Measurements from ENCODE around the gene RDH11. TPM values are rescaled to one million over a fixed set of nuclear protein-coding genes. Genes with fewer than 3 reads are reported as not detected.

Gene RDH11
- total and polyA plus RNA-seq, 2 donors: 63.8 to 72.1 TPM

DNA sequence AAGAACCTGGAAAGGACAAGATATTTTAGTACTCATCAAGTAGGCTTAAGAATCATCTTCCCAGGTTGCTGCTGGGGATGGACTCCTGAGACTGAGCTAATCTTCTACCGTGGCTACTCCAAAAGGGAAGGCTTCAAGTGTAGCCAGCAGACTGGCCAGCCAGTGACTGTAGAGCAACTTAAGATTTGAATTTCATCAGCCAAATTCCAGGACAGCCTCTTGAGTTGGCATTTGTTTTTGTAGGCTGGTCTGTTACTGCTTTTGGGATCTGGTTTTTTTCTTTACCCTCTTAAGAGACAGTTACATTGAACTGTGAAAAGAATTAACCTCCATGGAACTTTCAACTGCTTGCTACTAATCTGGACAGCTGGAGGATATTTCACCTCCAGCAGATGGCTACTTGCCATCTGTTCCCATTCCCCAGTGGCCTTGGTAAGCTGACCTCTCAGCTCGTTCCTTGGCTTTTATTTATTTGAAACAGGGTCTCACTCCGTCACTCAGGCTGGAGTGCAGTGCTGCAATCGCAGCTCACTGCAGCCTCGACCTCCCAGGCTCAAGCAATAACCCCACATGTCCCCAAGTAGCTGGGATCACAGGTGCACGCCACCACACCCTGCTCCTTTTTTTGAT is 41.8 kb downstream of the RDH11 start:
- Histone ChIP-seq H3K27ac (ENCODE audit: low read depth) (no peak overlapping the region), H3K4me3 (ENCODE audit: low read depth, low read length) (no peak overlapping the region), H3K36me3 (ENCODE audit: insufficient read depth) (peaks cover 13% of the 10 kb centered on the region), H3K4me1 (ENCODE audit: insufficient read depth) (no peaks in the 10 kb centered on the region)
- no peak for DNase-seq (ENCODE audit: extremely low spot score)
- 80% methylated on average over 6 of the region's 6 CpGs for WGBS

DNA sequence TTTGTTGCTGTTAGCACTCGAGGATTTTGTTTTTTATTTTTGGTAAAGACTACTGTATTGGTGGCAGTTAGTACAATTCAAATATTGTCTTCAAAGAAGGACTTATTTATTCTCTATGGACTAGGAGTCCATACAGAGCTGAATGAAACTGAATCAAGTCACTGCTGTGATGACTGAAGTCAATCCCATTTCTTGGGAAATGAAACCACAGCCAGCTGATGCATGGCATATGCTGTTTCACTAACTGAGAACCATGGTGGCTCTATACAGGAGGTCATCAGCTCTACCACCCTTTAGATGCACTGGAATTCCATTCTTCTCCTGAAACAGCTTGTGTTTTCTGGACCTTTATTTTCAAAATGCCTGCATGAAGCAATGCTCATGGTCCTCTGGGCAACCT is 43.4 kb downstream of the RDH11 start:
- WGBS: 92% methylated on average over 1 of the region's 1 CpG

GRCh38 chr14:67650694-67651093 is 44.9 kb downstream of the RDH11 start:
- 86% methylated on average over 2 of the region's 2 CpGs for WGBS
- Histone ChIP-seq H3K4me1 (ENCODE audit: insufficient read depth) (no peaks in the 10 kb centered on the region), H3K27ac (ENCODE audit: low read depth) (no peak overlapping the region), H3K36me3 (ENCODE audit: insufficient read depth) (peaks cover 9% of the 10 kb centered on the region), H3K4me3 (ENCODE audit: low read depth, low read length) (no peak overlapping the region)
- DNase-seq (ENCODE audit: extremely low spot score): no peak

More for the DNA sequence above, 43.4 kb downstream of the RDH11 start:
- Histone ChIP-seq H3K27ac (ENCODE audit: low read depth) (no peak overlapping the region), H3K4me1 (ENCODE audit: insufficient read depth) (no peaks in the 10 kb centered on the region), H3K36me3 (ENCODE audit: insufficient read depth) (peaks cover 10% of the 10 kb centered on the region), H3K4me3 (ENCODE audit: low read depth, low read length) (no peak overlapping the region)
- DNase-seq (ENCODE audit: extremely low spot score): no peak

GRCh38 chr14:67650151-67650550 is 45.4 kb downstream of the RDH11 start:
- H3K27ac ChIP-seq (ENCODE audit: low read depth): no peak overlapping the region
- DNase-seq (ENCODE audit: extremely low spot score): no peak
- 83% methylated on average over 1 of the region's 1 CpG for WGBS

DNA sequence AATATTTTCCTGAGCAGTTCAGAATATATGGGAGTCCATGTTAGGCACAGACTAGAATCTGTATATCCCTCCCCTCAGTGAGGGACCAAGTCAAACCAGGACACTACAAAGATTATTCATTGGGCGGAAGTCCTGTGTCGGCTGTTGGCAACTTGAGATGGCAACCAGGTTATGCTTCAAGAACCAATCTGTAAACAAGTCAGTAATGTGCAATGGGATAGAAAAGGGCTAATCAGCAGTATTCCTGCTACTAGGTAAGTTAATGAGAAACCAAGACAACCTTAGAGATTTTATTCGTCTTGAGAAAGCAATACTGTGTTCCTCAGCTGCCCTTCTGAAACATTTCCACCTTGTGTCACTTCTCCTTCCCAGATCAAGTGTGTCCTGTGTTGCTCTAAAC is 49.4 kb downstream of the RDH11 start:
- Histone ChIP-seq H3K4me1 (ENCODE audit: insufficient read depth) (no peaks in the 10 kb centered on the region), H3K4me3 (ENCODE audit: low read depth, low read length) (no peak overlapping the region), H3K27ac (ENCODE audit: low read depth) (no peak overlapping the region), H3K36me3 (ENCODE audit: insufficient read depth) (peaks cover 1% of the 10 kb centered on the region)
- DNase-seq (ENCODE audit: extremely low spot score): no peak
- 93% methylated on average over 3 of the region's 3 CpGs for WGBS

More at GRCh38 chr14:67650151-67650550, 45.4 kb downstream of the RDH11 start:
- peaks cover 8% of the 10 kb centered on the region for H3K36me3 ChIP-seq (ENCODE audit: insufficient read depth)
- no peaks in the 10 kb centered on the region for H3K4me1 ChIP-seq (ENCODE audit: insufficient read depth)
- H3K4me3 ChIP-seq (ENCODE audit: low read depth, low read length): no peak overlapping the region

DNA sequence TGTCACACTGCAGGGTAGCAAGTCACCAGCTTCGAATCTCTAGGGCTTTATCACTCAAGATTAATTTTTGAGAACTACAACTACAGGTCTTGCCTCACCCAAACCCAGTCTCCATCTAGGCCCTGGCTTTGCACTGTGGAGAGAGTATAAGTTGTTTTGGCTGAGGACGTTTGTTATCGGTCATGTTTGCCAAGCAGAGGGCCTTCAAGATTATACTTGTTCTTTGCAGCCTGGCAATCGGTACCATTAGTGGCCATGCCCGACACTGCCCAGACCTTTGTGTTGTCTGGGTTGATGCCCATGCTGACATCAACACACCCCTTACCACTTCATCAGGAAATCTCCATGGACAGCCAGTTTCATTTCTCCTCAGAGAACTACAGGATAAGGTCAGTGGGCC is 50.1 kb downstream of the RDH11 start:
- 81% methylated on average over 5 of the region's 5 CpGs for WGBS
- Histone ChIP-seq H3K36me3 (ENCODE audit: insufficient read depth) (no peaks in the 10 kb centered on the region), H3K4me3 (ENCODE audit: low read depth, low read length) (no peak overlapping the region), H3K27ac (ENCODE audit: low read depth) (no peak overlapping the region), H3K4me1 (ENCODE audit: insufficient read depth) (no peaks in the 10 kb centered on the region)
- DNase-seq (ENCODE audit: extremely low spot score): no peak

- WGBS: 54% methylated on average over 2 of the region's 2 CpGs
These were observed 51.1 kb downstream of the RDH11 start for GRCh38 chr14:67644428-67644827.

GRCh38 chr14:67643713-67644112 is 51.9 kb downstream of the RDH11 start:
- Histone ChIP-seq H3K4me1 (ENCODE audit: insufficient read depth) (no peaks in the 10 kb centered on the region), H3K27ac (ENCODE audit: low read depth) (no peak overlapping the region), H3K4me3 (ENCODE audit: low read depth, low read length) (no peak overlapping the region), H3K36me3 (ENCODE audit: insufficient read depth) (no peaks in the 10 kb centered on the region)
- no peak for DNase-seq (ENCODE audit: extremely low spot score)
- WGBS: 53% methylated on average over 1 of the region's 1 CpG

More at GRCh38 chr14:67644428-67644827, 51.1 kb downstream of the RDH11 start:
- H3K36me3 ChIP-seq (ENCODE audit: insufficient read depth): no peaks in the 10 kb centered on the region
- H3K4me3 ChIP-seq (ENCODE audit: low read depth, low read length): no peak overlapping the region
- no peaks in the 10 kb centered on the region for H3K4me1 ChIP-seq (ENCODE audit: insufficient read depth)
- H3K27ac ChIP-seq (ENCODE audit: low read depth): no peak overlapping the region
- no peak for DNase-seq (ENCODE audit: extremely low spot score)

- WGBS: 87% methylated on average over 5 of the region's 5 CpGs
These were observed 53.4 kb downstream of the RDH11 start for GRCh38 chr14:67641902-67642749.

GRCh38 chr14:67641480-67641879 is 54.1 kb downstream of the RDH11 start:
- Histone ChIP-seq H3K27ac (ENCODE audit: low read depth) (no peak overlapping the region), H3K4me3 (ENCODE audit: low read depth, low read length) (no peak overlapping the region), H3K36me3 (ENCODE audit: insufficient read depth) (no peaks in the 10 kb centered on the region), H3K4me1 (ENCODE audit: insufficient read depth) (no peaks in the 10 kb centered on the region)
- 100% methylated on average over 1 of the region's 1 CpG for WGBS
- DNase-seq (ENCODE audit: extremely low spot score): no peak

More at GRCh38 chr14:67641902-67642749, 53.4 kb downstream of the RDH11 start:
- H3K27ac ChIP-seq (ENCODE audit: low read depth): no peak overlapping the region
- H3K36me3 ChIP-seq (ENCODE audit: insufficient read depth): no peaks in the 10 kb centered on the region
- no peaks in the 10 kb centered on the region for H3K4me1 ChIP-seq (ENCODE audit: insufficient read depth)
- H3K4me3 ChIP-seq (ENCODE audit: low read depth, low read length): no peak overlapping the region
- DNase-seq (ENCODE audit: extremely low spot score): no peak

- 85% methylated on average over 3 of the region's 3 CpGs for WGBS
- no peak overlapping the region for H3K4me3 ChIP-seq (ENCODE audit: low read depth, low read length)
These were observed 56.9 kb downstream of the RDH11 start for GRCh38 chr14:67638642-67639041.

GRCh38 chr14:67636361-67636919 is 59.1 kb downstream of the RDH11 start:
- no peak for DNase-seq (ENCODE audit: extremely low spot score)
- Histone ChIP-seq H3K4me3 (ENCODE audit: low read depth, low read length) (no peak overlapping the region), H3K4me1 (ENCODE audit: insufficient read depth) (no peaks in the 10 kb centered on the region), H3K36me3 (ENCODE audit: insufficient read depth) (no peaks in the 10 kb centered on the region), H3K27ac (ENCODE audit: low read depth) (no peak overlapping the region)
- 68% methylated on average over 3 of the region's 3 CpGs for WGBS

More at GRCh38 chr14:67638642-67639041, 56.9 kb downstream of the RDH11 start:
- no peaks in the 10 kb centered on the region for H3K4me1 ChIP-seq (ENCODE audit: insufficient read depth)
- H3K36me3 ChIP-seq (ENCODE audit: insufficient read depth): no peaks in the 10 kb centered on the region
- no peak for DNase-seq (ENCODE audit: extremely low spot score)
- H3K27ac ChIP-seq (ENCODE audit: low read depth): no peak overlapping the region

DNA sequence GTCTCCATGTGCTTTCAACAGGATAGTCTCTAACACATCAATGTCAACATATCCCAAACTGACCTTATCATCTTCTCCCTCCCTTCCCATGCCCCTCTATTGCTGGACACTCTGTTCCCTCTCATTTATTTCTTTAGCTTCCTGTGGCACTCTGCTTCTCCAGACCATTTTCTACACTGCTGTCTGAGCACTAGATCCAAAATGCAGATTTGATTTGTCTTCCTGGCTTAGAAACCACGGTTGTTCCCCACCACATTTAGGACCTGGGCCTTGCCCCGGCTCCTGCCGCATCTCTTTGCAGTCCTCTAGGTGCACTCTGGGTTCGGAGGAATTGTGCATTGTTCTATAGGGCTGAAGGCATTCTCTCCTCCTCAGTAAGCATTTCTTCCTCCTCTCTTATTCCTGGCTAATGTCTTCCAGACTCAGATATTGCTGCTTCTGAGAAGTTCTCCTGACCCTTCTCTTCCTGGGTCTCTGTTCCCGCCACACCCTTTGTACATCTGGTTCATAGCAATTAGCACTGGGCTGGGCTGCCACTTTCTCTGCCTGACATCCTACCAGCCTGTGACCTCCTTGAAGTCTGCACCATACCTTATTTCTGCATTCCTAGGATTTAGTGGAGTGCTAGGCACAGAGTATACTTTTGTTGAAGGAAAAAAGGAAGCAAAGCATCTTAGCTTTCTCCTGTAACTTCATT is 62.0 kb downstream of the RDH11 start:
- no peaks in the 10 kb centered on the region for H3K36me3 ChIP-seq (ENCODE audit: insufficient read depth)
- no peaks in the 10 kb centered on the region for H3K4me1 ChIP-seq (ENCODE audit: insufficient read depth)
- DNase-seq (ENCODE audit: extremely low spot score): no peak
- no peak overlapping the region for H3K4me3 ChIP-seq (ENCODE audit: low read depth, low read length)
- 87% methylated on average over 5 of the region's 5 CpGs for whole genome bisulfite sequencing
- H3K27ac ChIP-seq (ENCODE audit: low read depth): no peak overlapping the region

All from urinary bladder (tissue), 4 donors.